Mesendoderm (in vitro differentiated cells): ENCODE data around the gene PDE4D.
A peak's percentile ranks its signal among the peaks of the same experiment; 100 is the strongest.

Experiments
- DNase-seq: peaks from one replicate; pipeline ENCODE4 v3.0.0; 2013
- H2AK5ac ChIP-seq: 2 replicates; pipeline ENCODE4 v1.6.1; 2013; ENCODE audit warnings: low read length, inconsistent platforms
- H2BK120ac ChIP-seq: 2 replicates; pipeline ENCODE4 v1.6.1; 2013; ENCODE audit warnings: low read depth, mild to moderate bottlenecking, low read length, moderate library complexity, mixed read lengths
- H2BK15ac ChIP-seq: replicated peaks from 2 replicates; pipeline ENCODE4 v1.6.1; 2013; ENCODE audit warnings: low read depth, mild to moderate bottlenecking, moderate library complexity
- H2BK5ac ChIP-seq: 2 replicates; pipeline ENCODE4 v1.6.1; 2013; ENCODE audit warnings: low read length, inconsistent platforms
- H3K18ac ChIP-seq: 2 replicates; pipeline ENCODE4 v1.6.1; 2013; ENCODE audit warnings: mild to moderate bottlenecking, low read length, mixed read lengths
- H3K23ac ChIP-seq: one replicate; pipeline ENCODE4 v1.6.1; 2013; ENCODE audit warnings: low read length
- H3K27ac ChIP-seq: 2 replicates; pipeline ENCODE4 v1.5.1; 2013; ENCODE audit warnings: low read depth, mild to moderate bottlenecking, inconsistent platforms, low read length, moderate library complexity
- H3K27me3 ChIP-seq: 2 replicates; pipeline ENCODE4 v1.6.1; 2013; ENCODE audit warnings: low read length, control low read depth, mild to moderate bottlenecking, inconsistent platforms; ENCODE audit not compliant: insufficient read depth, poor library complexity
- H3K36me3 ChIP-seq: 2 replicates; pipeline ENCODE4 v1.6.1; 2013; ENCODE audit warnings: low read length, inconsistent platforms; ENCODE audit not compliant: control insufficient read depth, insufficient read depth
- H3K4ac ChIP-seq: one replicate; pipeline ENCODE4 v1.6.1; 2013; ENCODE audit warnings: low read depth, mild to moderate bottlenecking, low read length, moderate library complexity
- H3K4me1 ChIP-seq: 2 replicates; pipeline ENCODE4 v1.6.1; 2013; ENCODE audit warnings: low read depth, low read length, inconsistent platforms; ENCODE audit not compliant: control insufficient read depth
- H3K4me2 ChIP-seq: 2 replicates; pipeline ENCODE4 v1.6.1; 2013; ENCODE audit warnings: low read length
- H3K4me3 ChIP-seq: 2 replicates; pipeline ENCODE4 v1.5.1; 2013; ENCODE audit warnings: mild to moderate bottlenecking, low read length
- H3K56ac ChIP-seq: one replicate; pipeline ENCODE4 v1.6.1; 2013; ENCODE audit warnings: low read length
- H3K79me1 ChIP-seq: 2 replicates; pipeline ENCODE4 v1.6.1; 2013; ENCODE audit warnings: low read length, inconsistent platforms
- H3K79me2 ChIP-seq: 2 replicates; pipeline ENCODE4 v1.6.1; 2013; ENCODE audit warnings: mild to moderate bottlenecking, low read length; ENCODE audit not compliant: control insufficient read depth, insufficient read depth
- H3K9ac ChIP-seq: 2 replicates; pipeline ENCODE4 v1.6.1; 2013; ENCODE audit warnings: low read length, inconsistent platforms
- H4K5ac ChIP-seq: one replicate; pipeline ENCODE4 v1.6.1; 2013; ENCODE audit warnings: low read length
- H4K8ac ChIP-seq: one replicate; pipeline ENCODE4 v1.6.1; 2013; ENCODE audit warnings: low read depth, mild to moderate bottlenecking, control low read depth, low read length, moderate library complexity
- WGBS: extraction: QIAGEN DNeasy Blood & Tissue Kit; methylation state at CpG from one replicate; pipeline ENCODE4 v1.1.7; 2013; ENCODE audit warnings: low lambda C conversion rate, missing lambda C conversion rate; ENCODE audit not compliant: insufficient coverage; ENCODE audit errors: extremely low coverage; 5-methylcytosine and 5-hydroxymethylcytosine counted together

The PDE4D gene

GRCh38 chr5:59287361-59287760, 606.2 kb downstream of the PDE4D start:
- no CpG with 5 or more reads among the region's 3 CpGs for WGBS
- H3K18ac ChIP-seq, result no peak overlapping the region

GRCh38 chr5:59286510-59286909, 607.0 kb downstream of the PDE4D start:
- Histone ChIP-seq H2BK15ac (no peak overlapping the region), H3K4ac (no peak overlapping the region), H3K27ac (no peak overlapping the region), H3K79me2 (no peaks in the 10 kb centered on the region), H3K18ac (no peak overlapping the region), H2AK5ac (no peak overlapping the region), H4K5ac (no peak overlapping the region), H3K9ac (no peak overlapping the region), H3K4me2 (no peak overlapping the region), H2BK120ac (no peak overlapping the region), H3K36me3 (no peaks in the 10 kb centered on the region), H3K27me3 (no peaks in the 10 kb centered on the region), H3K4me3 (no peak overlapping the region), H3K23ac (no peak overlapping the region), H4K8ac (no peak overlapping the region), H3K4me1 (no peaks in the 10 kb centered on the region), H2BK5ac (no peak overlapping the region), H3K79me1 (no peaks in the 10 kb centered on the region), H3K56ac (no peak overlapping the region)
- no CpG with 5 or more reads among the region's 1 CpG for WGBS
- no peak for DNase-seq

More at GRCh38 chr5:59287361-59287760, 606.2 kb downstream of the PDE4D start:
- no peaks in the 10 kb centered on the region for H3K79me1 ChIP-seq
- no peak overlapping the region for H2BK15ac ChIP-seq
- no peak overlapping the region for H4K8ac ChIP-seq
- no peak overlapping the region for H3K27ac ChIP-seq
- no peak overlapping the region for H3K4me3 ChIP-seq
- peak; percentile 23 for DNase-seq
- H3K4ac ChIP-seq, result no peak overlapping the region
- no peaks in the 10 kb centered on the region for H3K27me3 ChIP-seq
- H2AK5ac ChIP-seq, result no peak overlapping the region
- no peaks in the 10 kb centered on the region for H3K36me3 ChIP-seq
- H4K5ac ChIP-seq, result no peak overlapping the region
- no peaks in the 10 kb centered on the region for H3K79me2 ChIP-seq
- no peak overlapping the region for H2BK5ac ChIP-seq
- H3K56ac ChIP-seq, result no peak overlapping the region
- no peaks in the 10 kb centered on the region for H3K4me1 ChIP-seq
- H3K9ac ChIP-seq, result no peak overlapping the region
- H3K4me2 ChIP-seq, result no peak overlapping the region
- H3K23ac ChIP-seq, result no peak overlapping the region
- H2BK120ac ChIP-seq, result no peak overlapping the region

- Histone ChIP-seq H3K79me2 (no peaks in the 10 kb centered on the region), H3K27me3 (no peaks in the 10 kb centered on the region), H3K79me1 (no peaks in the 10 kb centered on the region), H2BK120ac (no peak overlapping the region), H3K9ac (no peak overlapping the region), H4K5ac (no peak overlapping the region), H3K4me1 (no peaks in the 10 kb centered on the region), H3K4me2 (no peak overlapping the region), H3K56ac (no peak overlapping the region), H3K18ac (no peak overlapping the region), H3K36me3 (no peaks in the 10 kb centered on the region), H3K4ac (no peak overlapping the region), H2BK5ac (no peak overlapping the region), H4K8ac (no peak overlapping the region), H2BK15ac (no peak overlapping the region), H3K4me3 (no peak overlapping the region), H3K23ac (no peak overlapping the region), H3K27ac (no peak overlapping the region), H2AK5ac (no peak overlapping the region)
- DNase-seq, result no peak
- no CpG with 5 or more reads among the region's 4 CpGs for WGBS
Measured at GRCh38 chr5:59285300-59286016, 608.1 kb downstream of the PDE4D start.

- no peak overlapping the region for H2BK120ac ChIP-seq
- no peak overlapping the region for H3K4me2 ChIP-seq
- H3K9ac ChIP-seq, result no peak overlapping the region
- H2BK15ac ChIP-seq, result no peak overlapping the region
- no peak overlapping the region for H4K8ac ChIP-seq
- no peaks in the 10 kb centered on the region for H3K79me1 ChIP-seq
- H3K27me3 ChIP-seq, result no peaks in the 10 kb centered on the region
- H3K23ac ChIP-seq, result no peak overlapping the region
- no peak overlapping the region for H4K5ac ChIP-seq
- no peak overlapping the region for H3K56ac ChIP-seq
- no peaks in the 10 kb centered on the region for H3K4me1 ChIP-seq
- H3K4ac ChIP-seq, result no peak overlapping the region
- H3K27ac ChIP-seq, result no peak overlapping the region
- H2AK5ac ChIP-seq, result no peak overlapping the region
- H3K4me3 ChIP-seq, result no peak overlapping the region
- H3K79me2 ChIP-seq, result no peaks in the 10 kb centered on the region
- H3K36me3 ChIP-seq, result no peaks in the 10 kb centered on the region
- H3K18ac ChIP-seq, result no peak overlapping the region
- no CpG with 5 or more reads among the region's 1 CpG for WGBS
- no peak overlapping the region for H2BK5ac ChIP-seq
- no peak for DNase-seq
Measured at GRCh38 chr5:59282726-59283125, 610.8 kb downstream of the PDE4D start.

- no peak overlapping the region for H2BK120ac ChIP-seq
- WGBS, result no CpG with 5 or more reads among the region's 2 CpGs
- H3K36me3 ChIP-seq, result no peaks in the 10 kb centered on the region
- no peaks in the 10 kb centered on the region for H3K4me1 ChIP-seq
- no peak overlapping the region for H3K18ac ChIP-seq
- no peaks in the 10 kb centered on the region for H3K79me1 ChIP-seq
- H2BK15ac ChIP-seq, result no peak overlapping the region
- no peak for DNase-seq
- no peak overlapping the region for H3K4me2 ChIP-seq
- no peak overlapping the region for H3K23ac ChIP-seq
- no peak overlapping the region for H3K4ac ChIP-seq
- H3K56ac ChIP-seq, result no peak overlapping the region
- H3K79me2 ChIP-seq, result no peaks in the 10 kb centered on the region
- H2AK5ac ChIP-seq, result no peak overlapping the region
- H3K27me3 ChIP-seq, result no peaks in the 10 kb centered on the region
- H3K4me3 ChIP-seq, result no peak overlapping the region
- no peak overlapping the region for H3K27ac ChIP-seq
- no peak overlapping the region for H4K8ac ChIP-seq
- H2BK5ac ChIP-seq, result no peak overlapping the region
- no peak overlapping the region for H4K5ac ChIP-seq
- H3K9ac ChIP-seq, result no peak overlapping the region
Measured at GRCh38 chr5:59279979-59280378, 613.5 kb downstream of the PDE4D start.

- Histone ChIP-seq H3K36me3 (no peaks in the 10 kb centered on the region), H3K18ac (no peak overlapping the region), H3K4ac (no peak overlapping the region), H3K79me1 (no peaks in the 10 kb centered on the region), H3K23ac (no peak overlapping the region), H3K4me3 (no peak overlapping the region), H3K79me2 (no peaks in the 10 kb centered on the region), H3K4me1 (no peaks in the 10 kb centered on the region), H3K9ac (no peak overlapping the region), H2BK120ac (no peak overlapping the region), H2BK15ac (no peak overlapping the region), H4K5ac (no peak overlapping the region), H3K27ac (no peak overlapping the region), H3K27me3 (no peaks in the 10 kb centered on the region), H3K4me2 (no peak overlapping the region), H2BK5ac (no peak overlapping the region), H3K56ac (no peak overlapping the region), H4K8ac (no peak overlapping the region), H2AK5ac (no peak overlapping the region)
- no CpG with 5 or more reads among the region's 5 CpGs for WGBS
- DNase-seq, result no peak
Measured at GRCh38 chr5:59276917-59277372, 616.6 kb downstream of the PDE4D start.
